B cell (primary cell): Measurements from ENCODE around the gene GRK5. TPM values are rescaled to one million over a fixed set of nuclear protein-coding genes. Genes with fewer than 3 reads are reported as not detected.

ENCODE experiments used
- ATAC-seq: fragments of 200-7000 bp; cut with Tn5 transposase; one replicate; pipeline ENCODE4 v1.10.0; 2021; ENCODE audit warnings: low read depth, mild to moderate bottlenecking, moderate number of reproducible peaks, moderate library complexity
- CTCF ChIA-PET: fragments of 350-600 bp; sonication (Branson Sonifier 250); formaldehyde crosslinking; loops from one replicate; lab custom pipeline; 2021; ENCODE audit warnings: antibody characterized with exemption, inconsistent platforms; lab: Charles Lee
- POLR2A ChIA-PET: fragments of 350-600 bp; sonication (Branson Sonifier 250); formaldehyde crosslinking; loops from one replicate; lab custom pipeline; 2021; ENCODE audit warnings: antibody characterized with exemption; lab: Charles Lee
- DNase-seq: peaks from one replicate; pipeline ENCODE4 v3.0.0; 2013
- H2AFZ ChIP-seq: 2 replicates; pipeline ENCODE4 v1.6.1; 2012; ENCODE audit warnings: mild to moderate bottlenecking, low read depth, low read length; ENCODE audit not compliant: insufficient read depth, poor library complexity, severe bottlenecking
- H3K27ac ChIP-seq, 2 donors: 1 replicate in 1 of 2; 2 replicates in 1 of 2; pipeline ENCODE4 v1.5.1; 2012 to 2013; ENCODE audit warnings: low read length in 2 of 2, mild to moderate bottlenecking in 2 of 2, moderate library complexity in 1 of 2
- H3K27me3 ChIP-seq, 4 experiments: fragments of 200-600 bp in 1 of 4; sonication (generic) in 1 of 4; replicated peaks in 1 of 4; 1 replicate in 2 of 4; 2 replicates in 2 of 4; pipeline versions ENCODE4 v1.6.1 to v1.7.0; 2013 to 2016; ENCODE audit warnings: low read length in 3 of 4, mild to moderate bottlenecking in 2 of 4, mixed read lengths in 1 of 4, moderate library complexity in 1 of 4; ENCODE audit not compliant: insufficient read depth in 4 of 4, control insufficient read depth in 3 of 4; ENCODE audit errors: control extremely low read depth in 1 of 4
- H3K36me3 ChIP-seq, 2 experiments: replicated peaks in 1 of 2; 1 replicate in 1 of 2; 2 replicates in 1 of 2; pipeline versions ENCODE4 v1.6.1 to v1.7.1; 2013; ENCODE audit warnings: low read length in 1 of 2; ENCODE audit not compliant: insufficient read depth in 2 of 2, control insufficient read depth in 1 of 2; ENCODE audit errors: control extremely low read depth in 1 of 2, extremely low read depth in 1 of 2
- H3K4me1 ChIP-seq, 2 donors: fragments of 200-600 bp in 1 of 2; sonication (generic) in 1 of 2; 1 replicate in 1 of 2; 2 replicates in 1 of 2; pipeline versions ENCODE4 v1.5.1 to v1.6.1; 2013 to 2017; ENCODE audit warnings: low read length in 2 of 2; ENCODE audit not compliant: control insufficient read depth in 2 of 2, insufficient read depth in 2 of 2
- H3K4me2 ChIP-seq: replicated peaks from 2 replicates; pipeline ENCODE3; 2012; ENCODE audit warnings: mild to moderate bottlenecking, low read depth, low read length; ENCODE audit not compliant: poor library complexity, severe bottlenecking
- H3K4me3 ChIP-seq, 5 experiments: fragments of 200-600 bp in 1 of 5; sonication (generic) in 1 of 5; 1 replicate in 3 of 5; 2 replicates in 2 of 5; pipeline versions ENCODE4 v1.5.1 to v1.7.0; 2011 to 2016; ENCODE audit warnings: low read length in 4 of 5, mild to moderate bottlenecking in 4 of 5, low read depth in 2 of 5, control low read depth in 1 of 5, moderate library complexity in 1 of 5; ENCODE audit not compliant: insufficient read depth in 1 of 5; ENCODE audit errors: control extremely low read depth in 1 of 5, extremely low read depth in 1 of 5
- H3K79me2 ChIP-seq: fragments of 200-600 bp; sonication (generic); one replicate; pipeline ENCODE4 v1.6.0; 2016; ENCODE audit warnings: low read length; ENCODE audit not compliant: control insufficient read depth, insufficient read depth
- H3K9ac ChIP-seq: fragments of 200-600 bp; sonication (generic); 2 replicates; pipeline ENCODE4 v1.6.1; 2017; ENCODE audit warnings: mild to moderate bottlenecking, low read length, moderate library complexity
- H3K9me3 ChIP-seq, 3 donors: one replicate each; pipeline versions ENCODE4 v1.6.1 to v1.7.1; 2013; ENCODE audit warnings: low read length in 2 of 3; ENCODE audit not compliant: control insufficient read depth in 2 of 3, insufficient read depth in 1 of 3; ENCODE audit errors: control extremely low read depth in 1 of 3
- H4K20me1 ChIP-seq: 2 replicates; pipeline ENCODE4 v1.6.0; 2012; ENCODE audit warnings: mild to moderate bottlenecking, low read length; ENCODE audit not compliant: insufficient read depth, control insufficient read depth, poor library complexity, severe bottlenecking
- H3K27ac Mint-ChIP-seq: one replicate; pipeline ENCODE4 v1.8.0; 2021; ENCODE audit warnings: mixed read lengths
- H3K27me3 Mint-ChIP-seq: one replicate; pipeline ENCODE4 v1.8.0; 2021; ENCODE audit warnings: mixed read lengths
- H3K4me1 Mint-ChIP-seq: one replicate; pipeline ENCODE4 v1.8.0; 2021; ENCODE audit warnings: mixed read lengths
- H3K4me3 Mint-ChIP-seq: one replicate; pipeline ENCODE4 v1.8.0; 2021; ENCODE audit warnings: mixed read lengths
- H3K9me3 Mint-ChIP-seq: one replicate; pipeline ENCODE4 v1.8.0; 2022; ENCODE audit warnings: mixed read lengths; ENCODE audit not compliant: insufficient read depth
- EZH2 ChIP-seq: IDR thresholded peaks from 2 replicates; pipeline ENCODE4 v1.6.1; 2012; ENCODE audit warnings: borderline replicate concordance, low read depth, mild to moderate bottlenecking, moderate library complexity, low read length; ENCODE audit not compliant: insufficient read depth, poor library complexity, severe bottlenecking
- WGBS: methylation state at CpG from one replicate; pipeline ENCODE4 v1.1.5; 2013; ENCODE audit warnings: missing lambda C conversion rate; ENCODE audit not compliant: insufficient coverage; 5-methylcytosine and 5-hydroxymethylcytosine counted together
- intact Hi-C: fragments of 100-400 bp; cut with micrococcal nuclease; formaldehyde crosslinking; loops from one replicate; pipeline ENCODE4 v1.10.0; 2022
- polyA plus RNA-seq: library from polyadenylated mRNA; depleted of rRNA; stranded (reverse); fragments of >200 nt; gene quantifications from 2 replicates; pipeline ENCODE4 v1.2.3, GENCODE V29; 2012
- total RNA-seq, 2 donors: library from RNA; stranded (reverse); fragments of 120-200 nt in 1 of 2; gene quantifications; 1 replicate in 1 of 2; 2 replicates in 1 of 2; pipeline versions ENCODE4 v1.2.3 to v1.2.4, GENCODE V29; 2013 to 2022
- TF ChIP-seq, protein P1 (sequence below): fragments of 200-600 bp; IDR thresholded peaks from one replicate; pipeline ENCODE4 v1.8.0; 2022; ENCODE audit warnings: antibody characterized with exemption, mild to moderate bottlenecking

GRK5 gene
- total and polyA plus RNA-seq, 2 donors (not counting 1 experiment from before 2014, with no cell fraction given), result 21.9 to 54.8 TPM

DNA sequence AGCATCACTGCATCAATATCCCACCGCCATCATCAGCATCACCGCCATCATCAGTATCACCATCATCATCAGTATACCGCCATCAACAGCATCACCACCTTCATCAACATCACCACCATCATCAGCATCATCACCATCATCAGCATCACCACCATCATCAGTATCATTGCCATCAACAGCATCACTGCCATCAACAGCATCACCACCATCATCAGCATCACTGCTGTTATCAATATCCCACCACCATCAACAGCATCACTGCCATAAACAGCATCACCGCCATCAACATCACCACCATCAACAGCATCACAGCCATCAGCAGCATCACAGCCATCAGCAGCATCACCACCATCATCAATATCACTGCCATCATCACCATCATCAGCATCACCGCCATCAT, 219.3 kb downstream of the GRK5 start:
- POLR2A ChIA-PET, result no interaction called here
- no peak for ATAC-seq

DNA sequence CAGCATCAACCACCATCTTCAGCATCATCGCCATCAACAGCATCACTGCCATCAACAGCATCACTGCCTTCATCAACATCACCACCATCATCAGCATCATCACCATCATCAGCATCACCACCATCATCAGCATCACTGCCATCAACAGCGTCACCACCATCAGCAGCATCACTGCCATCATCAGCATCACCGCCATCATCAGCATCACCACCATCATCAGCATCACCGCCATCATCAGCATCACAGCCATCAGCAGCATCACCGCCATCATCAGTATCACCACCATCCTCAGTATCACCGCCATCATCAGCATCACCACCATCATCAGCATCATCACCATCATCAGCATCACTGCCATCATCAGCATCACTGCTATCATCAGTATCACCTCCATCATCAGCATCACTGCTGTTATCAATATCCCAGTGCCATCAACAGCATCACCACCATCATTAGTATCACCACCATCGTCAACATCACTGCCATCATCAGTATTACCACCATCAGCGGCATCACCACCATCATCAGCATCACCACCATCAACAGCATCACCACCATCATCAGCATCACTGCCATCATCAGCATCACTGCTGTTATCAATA, 220.0 kb downstream of the GRK5 start:
- ATAC-seq, result no peak
- ChIA-PET CTCF (interaction anchor here (0.5 kb wide), 1 partner anchor 283 kb away, joined by 3 read pairs; no protein-coding TSS in a partner anchor), POLR2A (no interaction called here)
- H3K27me3 Mint-ChIP-seq, result no peaks in the 10 kb centered on the region
- Histone ChIP-seq H3K79me2 (peaks cover 4% of the 10 kb centered on the region), H4K20me1 (no peaks in the 10 kb centered on the region), H3K4me1 (no peaks in the 10 kb centered on the region), H3K27ac (no peak overlapping the region), H3K4me2 (no peak overlapping the region), H2AFZ (no peak overlapping the region), H3K9me3 (no peaks in the 10 kb centered on the region), H3K9ac (no peak overlapping the region), H3K4me3 (no peak overlapping the region), H3K36me3 (peaks cover 0 to 70% of the 10 kb centered on the region in 2 experiments), H3K27me3 (no peaks in the 10 kb centered on the region)
- 98% methylated on average over 8 of the region's 8 CpGs for WGBS
- H3K27ac Mint-ChIP-seq, result no peak overlapping the region
- TF ChIP-seq, protein P1, sequence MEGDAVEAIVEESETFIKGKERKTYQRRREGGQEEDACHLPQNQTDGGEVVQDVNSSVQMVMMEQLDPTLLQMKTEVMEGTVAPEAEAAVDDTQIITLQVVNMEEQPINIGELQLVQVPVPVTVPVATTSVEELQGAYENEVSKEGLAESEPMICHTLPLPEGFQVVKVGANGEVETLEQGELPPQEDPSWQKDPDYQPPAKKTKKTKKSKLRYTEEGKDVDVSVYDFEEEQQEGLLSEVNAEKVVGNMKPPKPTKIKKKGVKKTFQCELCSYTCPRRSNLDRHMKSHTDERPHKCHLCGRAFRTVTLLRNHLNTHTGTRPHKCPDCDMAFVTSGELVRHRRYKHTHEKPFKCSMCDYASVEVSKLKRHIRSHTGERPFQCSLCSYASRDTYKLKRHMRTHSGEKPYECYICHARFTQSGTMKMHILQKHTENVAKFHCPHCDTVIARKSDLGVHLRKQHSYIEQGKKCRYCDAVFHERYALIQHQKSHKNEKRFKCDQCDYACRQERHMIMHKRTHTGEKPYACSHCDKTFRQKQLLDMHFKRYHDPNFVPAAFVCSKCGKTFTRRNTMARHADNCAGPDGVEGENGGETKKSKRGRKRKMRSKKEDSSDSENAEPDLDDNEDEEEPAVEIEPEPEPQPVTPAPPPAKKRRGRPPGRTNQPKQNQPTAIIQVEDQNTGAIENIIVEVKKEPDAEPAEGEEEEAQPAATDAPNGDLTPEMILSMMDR, result no peak
- no peak for TF ChIP-seq EZH2
- DNase-seq, result no peak
- H3K4me3 Mint-ChIP-seq, result no peak overlapping the region
- H3K9me3 Mint-ChIP-seq, result no peaks in the 10 kb centered on the region
- intact Hi-C loops, result no loop called here
- H3K4me1 Mint-ChIP-seq, result peaks cover 5% of the 10 kb centered on the region

More for the DNA sequence above, 219.3 kb downstream of the GRK5 start:
- Histone ChIP-seq H3K79me2 (peaks cover 4% of the 10 kb centered on the region), H3K27ac (no peak overlapping the region), H3K9ac (no peak overlapping the region), H3K4me2 (no peak overlapping the region), H2AFZ (no peak overlapping the region), H3K36me3 (peaks cover 0 to 64% of the 10 kb centered on the region in 2 experiments), H4K20me1 (no peaks in the 10 kb centered on the region), H3K4me3 (no peak overlapping the region), H3K4me1 (no peaks in the 10 kb centered on the region), H3K27me3 (no peaks in the 10 kb centered on the region), H3K9me3 (no peaks in the 10 kb centered on the region)
- CTCF ChIA-PET, result no interaction called here
- Mint-ChIP-seq H3K9me3 (no peaks in the 10 kb centered on the region), H3K4me1 (peaks cover 5% of the 10 kb centered on the region), H3K27me3 (no peaks in the 10 kb centered on the region), H3K27ac (no peak overlapping the region), H3K4me3 (no peak overlapping the region)
- DNase-seq, result no peak
- no peak for TF ChIP-seq EZH2
- TF ChIP-seq, protein P1, result no peak
- 93% methylated on average over 5 of the region's 5 CpGs for WGBS
- intact Hi-C loops, result no loop called here
